Activated CD4-positive, alpha-beta memory T cell treated with anti-CD3 and anti-CD28 coated beads, Interleukin-2, amount 10 ng/mL, durations not matched to agents 7 days and 5 days (primary cell): ENCODE measurements around the gene KY. TPM values are rescaled to one million over a fixed set of nuclear protein-coding genes. Genes with fewer than 3 reads are reported as not detected.
"Not testable (repeated sequence)": the region's sequence is repeated elsewhere in the genome, so short reads cannot be mapped to it uniquely, and the experiment has no call there.

ENCODE experiments used
- CTCF ChIA-PET: fragments of 350-600 bp; sonication (Branson Sonifier 250); formaldehyde crosslinking; loops from one replicate; lab custom pipeline; 2021; ENCODE audit warnings: antibody characterized with exemption, inconsistent platforms; lab: Charles Lee
- POLR2A ChIA-PET: fragments of 350-600 bp; sonication (Branson Sonifier 250); formaldehyde crosslinking; loops from one replicate; lab custom pipeline; 2021; ENCODE audit warnings: antibody characterized with exemption; lab: Charles Lee
- DNase-seq: peaks from one replicate; pipeline ENCODE4 v3.0.0-alpha.2; 2020
- H3K27ac Mint-ChIP-seq: one replicate; pipeline ENCODE4 v1.8.0; 2021; ENCODE audit warnings: mild to moderate bottlenecking, mixed read lengths
- H3K27me3 Mint-ChIP-seq: one replicate; pipeline ENCODE4 v1.8.0; 2021; ENCODE audit warnings: mixed read lengths
- H3K36me3 Mint-ChIP-seq: one replicate; pipeline ENCODE4 v1.8.0; 2021; ENCODE audit warnings: low read depth, mixed read lengths
- H3K4me1 Mint-ChIP-seq: one replicate; pipeline ENCODE4 v1.8.0; 2021; ENCODE audit warnings: mixed read lengths
- H3K4me3 Mint-ChIP-seq: one replicate; pipeline ENCODE4 v1.8.0; 2021; ENCODE audit warnings: mild to moderate bottlenecking, mixed read lengths
- H3K9me3 Mint-ChIP-seq: one replicate; pipeline ENCODE4 v1.8.0; 2021; ENCODE audit warnings: mixed read lengths
- total RNA-seq, 2 experiments: library from RNA; stranded (reverse); gene quantifications; one replicate each; pipeline ENCODE4 v1.2.3, GENCODE V29; 2021

KY gene
- total RNA-seq, 2 experiments from 2014 or later: not detected

GRCh38 chr3:134594331-134594741 lies 56.5 kb downstream of the KY start:
- POLR2A ChIA-PET: no interaction called here
- H3K36me3 Mint-ChIP-seq: no peaks in the 10 kb centered on the region
- no peak overlapping the region for H3K4me3 Mint-ChIP-seq
- H3K27ac Mint-ChIP-seq: no peak overlapping the region
- H3K9me3 Mint-ChIP-seq: no peaks in the 10 kb centered on the region
- peaks cover 3% of the 10 kb centered on the region for H3K4me1 Mint-ChIP-seq
- peaks cover 7% of the 10 kb centered on the region for H3K27me3 Mint-ChIP-seq
- CTCF ChIA-PET: interaction anchor here (1.4 kb wide), 1 partner anchor 10 kb away, joined by 3 read pairs; no protein-coding TSS in a partner anchor
- no peak for DNase-seq

DNA sequence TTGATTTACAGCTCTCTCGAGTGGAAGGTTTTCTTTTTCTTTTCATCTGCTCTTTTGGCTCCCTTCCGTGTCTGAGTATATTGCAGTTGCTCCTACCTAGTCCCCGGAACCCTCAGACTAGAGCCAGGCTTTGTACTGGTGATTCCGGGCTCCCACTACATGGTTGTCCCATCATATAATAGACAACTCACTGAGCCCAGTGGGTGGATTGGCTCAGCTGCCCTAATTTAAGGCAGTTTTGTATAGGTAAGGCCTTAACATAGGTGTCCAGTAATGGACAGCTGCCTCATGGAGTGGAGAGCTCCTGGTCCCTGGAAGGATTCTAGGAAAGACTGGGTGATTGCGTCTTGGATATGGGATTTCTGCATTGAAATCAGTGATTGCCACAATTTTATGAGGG lies 58.0 kb downstream of the KY start:
- H3K27me3 Mint-ChIP-seq: peaks cover 8% of the 10 kb centered on the region
- POLR2A ChIA-PET: no interaction called here
- H3K4me1 Mint-ChIP-seq: no peaks in the 10 kb centered on the region
- DNase-seq: no peak
- H3K4me3 Mint-ChIP-seq: no peak overlapping the region
- H3K27ac Mint-ChIP-seq: no peak overlapping the region
- CTCF ChIA-PET: interaction anchor here (1.1 kb wide), 1 partner anchor 8 kb away, joined by 3 read pairs; no protein-coding TSS in a partner anchor
- H3K9me3 Mint-ChIP-seq: no peaks in the 10 kb centered on the region
- H3K36me3 Mint-ChIP-seq: no peaks in the 10 kb centered on the region

- CTCF ChIA-PET: interaction anchor here (2.3 kb wide), 1 partner anchor 10 kb away, joined by 9 read pairs; no protein-coding TSS in a partner anchor
- no peaks in the 10 kb centered on the region for H3K36me3 Mint-ChIP-seq
- POLR2A ChIA-PET: no interaction called here
- no peaks in the 10 kb centered on the region for H3K4me1 Mint-ChIP-seq
- no peak for DNase-seq
- no peak overlapping the region for H3K27ac Mint-ChIP-seq
- H3K4me3 Mint-ChIP-seq: no peak overlapping the region
- no peaks in the 10 kb centered on the region for H3K9me3 Mint-ChIP-seq
- peaks cover 13% of the 10 kb centered on the region for H3K27me3 Mint-ChIP-seq
Measured at GRCh38 chr3:134590766-134591165, 60.1 kb downstream of the KY start.

- no peaks in the 10 kb centered on the region for H3K36me3 Mint-ChIP-seq
- H3K4me1 Mint-ChIP-seq: peaks cover 2% of the 10 kb centered on the region
- H3K4me3 Mint-ChIP-seq: no peak overlapping the region
- POLR2A ChIA-PET: no interaction called here
- CTCF ChIA-PET: no interaction called here
- no peaks in the 10 kb centered on the region for H3K9me3 Mint-ChIP-seq
- DNase-seq: no peak
- H3K27me3 Mint-ChIP-seq: peaks cover 8% of the 10 kb centered on the region
- H3K27ac Mint-ChIP-seq: no peak overlapping the region
Measured at GRCh38 chr3:134579141-134579665, 71.6 kb downstream of the KY start.

GRCh38 chr3:134576831-134577230 lies 74.0 kb downstream of the KY start:
- POLR2A ChIA-PET: no interaction called here
- H3K36me3 Mint-ChIP-seq: no peaks in the 10 kb centered on the region

DNA sequence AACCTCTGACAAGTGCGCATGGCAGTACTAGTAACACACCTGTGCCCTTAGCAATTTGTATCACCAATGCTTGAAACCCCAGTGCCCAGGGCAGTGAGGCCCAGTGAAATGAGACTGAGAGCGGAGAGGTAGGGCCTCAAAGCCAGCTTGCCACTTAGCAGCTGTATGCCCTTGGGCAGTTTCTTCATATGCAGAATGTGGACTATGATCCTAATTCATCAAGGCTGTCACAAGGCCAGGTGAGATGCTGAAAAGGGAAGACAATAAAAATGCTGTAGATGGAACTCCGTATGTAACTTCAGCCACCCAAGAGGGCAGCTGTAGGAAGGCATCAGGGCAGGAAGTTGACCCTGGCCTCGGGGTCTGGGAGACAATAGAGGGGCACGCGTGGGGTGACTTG lies 74.4 kb downstream of the KY start:
- CTCF ChIA-PET: no interaction called here
- no peak for DNase-seq
- Mint-ChIP-seq H3K36me3 (no peaks in the 10 kb centered on the region), H3K4me1 (peaks cover 2% of the 10 kb centered on the region), H3K27me3 (no peaks in the 10 kb centered on the region), H3K4me3 (no peak overlapping the region), H3K9me3 (peaks cover 3% of the 10 kb centered on the region), H3K27ac (no peak overlapping the region)
- POLR2A ChIA-PET: no interaction called here

More at GRCh38 chr3:134576831-134577230, 74.0 kb downstream of the KY start:
- CTCF ChIA-PET: interaction anchor here (0.7 kb wide), 2 partner anchors 39 to 388 kb away, joined by 3 read pairs; no protein-coding TSS in a partner anchor
- H3K9me3 Mint-ChIP-seq: peaks cover 3% of the 10 kb centered on the region
- H3K27me3 Mint-ChIP-seq: no peaks in the 10 kb centered on the region
- peaks cover 2% of the 10 kb centered on the region for H3K4me1 Mint-ChIP-seq
- no peak overlapping the region for H3K4me3 Mint-ChIP-seq
- no peak overlapping the region for H3K27ac Mint-ChIP-seq
- no peak for DNase-seq

- H3K36me3 Mint-ChIP-seq, H3K27me3 Mint-ChIP-seq, DNase-seq, CTCF ChIA-PET, H3K27ac Mint-ChIP-seq, H3K4me3 Mint-ChIP-seq, H3K4me1 Mint-ChIP-seq: not testable (repeated sequence)
- H3K9me3 Mint-ChIP-seq: peaks cover 21% of the 10 kb centered on the region
- POLR2A ChIA-PET: interaction anchor here (1.1 kb wide), 1 partner anchor 13 kb away, joined by 3 read pairs; no protein-coding TSS in a partner anchor
Measured at GRCh38 chr3:134569899-134570298, 80.9 kb downstream of the KY start.

GRCh38 chr3:134568790-134569189 lies 82.0 kb downstream of the KY start:
- Mint-ChIP-seq H3K36me3 (peaks cover 10% of the 10 kb centered on the region), H3K4me3 (no peak overlapping the region), H3K4me1 (no peaks in the 10 kb centered on the region), H3K27me3 (no peaks in the 10 kb centered on the region), H3K27ac (no peak overlapping the region), H3K9me3 (peaks cover 21% of the 10 kb centered on the region)
- ChIA-PET POLR2A (interaction anchor here (1.1 kb wide), 1 partner anchor 12 kb away, joined by 3 read pairs; no protein-coding TSS in a partner anchor), CTCF (no interaction called here)
- no peak for DNase-seq

DNA sequence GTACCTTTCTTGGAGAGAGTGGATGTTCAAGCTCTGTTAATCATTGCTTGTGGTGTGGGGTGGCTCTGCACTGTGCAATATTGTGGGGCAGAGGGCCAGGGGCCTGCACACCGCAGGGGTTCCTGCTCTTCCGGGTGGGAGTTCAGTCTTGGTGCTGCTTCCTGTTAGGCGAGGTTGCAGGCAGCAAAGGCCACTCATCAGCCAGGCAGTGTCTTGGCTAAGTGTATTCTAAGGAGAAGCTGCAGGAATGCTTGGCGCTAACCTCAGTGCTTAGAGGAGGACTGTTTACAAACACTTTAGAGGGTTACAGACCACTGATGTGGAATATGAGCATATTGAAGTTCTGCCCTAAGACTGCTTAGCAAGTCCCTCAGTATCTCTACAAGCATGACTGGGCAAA lies 83.2 kb downstream of the KY start:
- H3K27ac Mint-ChIP-seq: no peak overlapping the region
- H3K4me3 Mint-ChIP-seq: no peak overlapping the region
- peaks cover under 1% of the 10 kb centered on the region for H3K4me1 Mint-ChIP-seq
- DNase-seq: no peak
- peaks cover 21% of the 10 kb centered on the region for H3K9me3 Mint-ChIP-seq
- POLR2A ChIA-PET: no interaction called here
- H3K27me3 Mint-ChIP-seq: no peaks in the 10 kb centered on the region
- CTCF ChIA-PET: no interaction called here
- peaks cover 17% of the 10 kb centered on the region for H3K36me3 Mint-ChIP-seq

DNA sequence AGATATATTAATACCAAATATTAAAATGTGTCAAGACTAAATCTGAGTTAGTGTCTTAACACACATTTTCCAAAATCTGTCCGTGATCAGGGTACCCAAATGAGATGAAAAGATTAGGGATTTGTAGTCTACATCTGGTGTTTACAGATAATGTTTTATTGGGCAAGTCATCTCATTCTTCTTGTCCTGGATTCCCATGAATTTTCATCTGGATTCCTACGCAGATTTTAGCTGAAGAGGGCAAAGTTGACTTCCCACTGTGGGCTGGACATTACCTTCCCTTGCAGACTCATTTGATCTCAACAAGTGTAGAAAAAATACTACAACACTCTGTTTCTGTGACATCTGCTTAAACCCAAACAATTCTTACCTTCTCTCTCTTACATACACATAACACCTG lies 85.8 kb downstream of the KY start:
- CTCF ChIA-PET: no interaction called here
- POLR2A ChIA-PET: no interaction called here
- H3K4me1 Mint-ChIP-seq: peaks cover 2% of the 10 kb centered on the region
- peaks cover 21% of the 10 kb centered on the region for H3K36me3 Mint-ChIP-seq
- H3K27me3 Mint-ChIP-seq: no peaks in the 10 kb centered on the region
- DNase-seq: no peak
- H3K4me3 Mint-ChIP-seq: no peak overlapping the region
- H3K9me3 Mint-ChIP-seq: peaks cover 11% of the 10 kb centered on the region
- H3K27ac Mint-ChIP-seq: no peak overlapping the region

GRCh38 chr3:134563601-134564000 lies 87.2 kb downstream of the KY start:
- Mint-ChIP-seq H3K4me3 (no peak overlapping the region), H3K36me3 (peaks cover 28% of the 10 kb centered on the region), H3K4me1 (peaks cover 2% of the 10 kb centered on the region), H3K27me3 (no peaks in the 10 kb centered on the region), H3K27ac (no peak overlapping the region), H3K9me3 (peaks cover 2% of the 10 kb centered on the region)
- ChIA-PET POLR2A (no interaction called here), CTCF (no interaction called here)
- no peak for DNase-seq

- peaks cover 32% of the 10 kb centered on the region for H3K36me3 Mint-ChIP-seq
- H3K27ac Mint-ChIP-seq: no peak overlapping the region
- no peaks in the 10 kb centered on the region for H3K27me3 Mint-ChIP-seq
- H3K4me1 Mint-ChIP-seq: peaks cover 2% of the 10 kb centered on the region
- H3K9me3 Mint-ChIP-seq: no peaks in the 10 kb centered on the region
- no peak for DNase-seq
- ChIA-PET CTCF (no interaction called here), POLR2A (no interaction called here)
- H3K4me3 Mint-ChIP-seq: no peak overlapping the region
Measured at GRCh38 chr3:134562055-134562454, 88.8 kb downstream of the KY start.

GRCh38 chr3:134559591-134559990 lies 91.2 kb downstream of the KY start:
- Mint-ChIP-seq H3K36me3 (peaks cover 37% of the 10 kb centered on the region), H3K9me3 (no peaks in the 10 kb centered on the region), H3K27ac (no peak overlapping the region), H3K4me1 (peaks cover 2% of the 10 kb centered on the region), H3K27me3 (no peaks in the 10 kb centered on the region), H3K4me3 (no peak overlapping the region)
- no peak for DNase-seq
- ChIA-PET CTCF (no interaction called here), POLR2A (no interaction called here)
